MCF 10A (cell line): ENCODE measurements around the gene PROM1. TPM values are rescaled to one million over a fixed set of nuclear protein-coding genes. Genes with fewer than 3 reads are reported as not detected.

ENCODE experiments used
- BruUV-seq: library from RNA; stranded (reverse); fragments of 400-500 nt; replicated peaks from 2 replicates; lab custom pipeline; 2021; lab: Mats Ljungman, UMichigan
- CTCF ChIA-PET: fragments of 300-600 bp; sonication (Branson Sonifier 250); formaldehyde crosslinking; extraction: SDS; loops from one replicate; lab custom pipeline; 2021; ENCODE audit warnings: antibody characterized with exemption, inconsistent platforms; lab: Yijun Ruan, JAX
- POLR2A ChIA-PET: fragments of 300-600, 350-650 bp; sonication (Branson Sonifier 250); formaldehyde crosslinking; extraction: SDS; loops from one replicate; lab custom pipeline; 2020; ENCODE audit warnings: antibody characterized with exemption, inconsistent platforms; lab: Yijun Ruan, JAX
- DNase-seq: peaks from one replicate; pipeline ENCODE4 v3.0.0-alpha.2; 2018; ENCODE audit not compliant: unreplicated experiment
- H3K27ac Mint-ChIP-seq: one replicate; pipeline ENCODE4 v1.8.0; 2022; ENCODE audit warnings: mild to moderate bottlenecking, low read depth, mixed read lengths; ENCODE audit not compliant: unreplicated experiment
- H3K27me3 Mint-ChIP-seq: one replicate; pipeline ENCODE4 v1.8.0; 2022; ENCODE audit warnings: mixed read lengths; ENCODE audit not compliant: insufficient read depth, unreplicated experiment
- H3K36me3 Mint-ChIP-seq: one replicate; pipeline ENCODE4 v1.8.0; 2022; ENCODE audit warnings: mild to moderate bottlenecking, moderate library complexity, mixed read lengths; ENCODE audit not compliant: insufficient read depth, unreplicated experiment
- H3K4me1 Mint-ChIP-seq: one replicate; pipeline ENCODE4 v1.8.0; 2022; ENCODE audit warnings: mixed read lengths; ENCODE audit not compliant: insufficient read depth, unreplicated experiment
- H3K4me3 Mint-ChIP-seq: one replicate; pipeline ENCODE4 v1.8.0; 2022; ENCODE audit warnings: mild to moderate bottlenecking, moderate library complexity, mixed read lengths; ENCODE audit not compliant: unreplicated experiment
- H3K9me3 Mint-ChIP-seq: one replicate; pipeline ENCODE4 v1.8.0; 2022; ENCODE audit warnings: mixed read lengths; ENCODE audit not compliant: unreplicated experiment
- CTCF ChIP-seq: fragments of 200-600 bp; IDR thresholded peaks from one replicate; pipeline ENCODE4 v1.8.0; 2022; ENCODE audit warnings: antibody characterized with exemption, mild to moderate bottlenecking; ENCODE audit not compliant: unreplicated experiment
- intact Hi-C: fragments of 100-400 bp; cut with micrococcal nuclease; formaldehyde crosslinking; loops from 2 replicates; pipeline ENCODE4 v1.14.1; 2022
- total RNA-seq: library from RNA; stranded (reverse); gene quantifications from 2 replicates; pipeline ENCODE4 v1.2.3, GENCODE V29; 2022

Gene PROM1
- total RNA-seq, 1 experiment from 2014 or later, result not detected

DNA sequence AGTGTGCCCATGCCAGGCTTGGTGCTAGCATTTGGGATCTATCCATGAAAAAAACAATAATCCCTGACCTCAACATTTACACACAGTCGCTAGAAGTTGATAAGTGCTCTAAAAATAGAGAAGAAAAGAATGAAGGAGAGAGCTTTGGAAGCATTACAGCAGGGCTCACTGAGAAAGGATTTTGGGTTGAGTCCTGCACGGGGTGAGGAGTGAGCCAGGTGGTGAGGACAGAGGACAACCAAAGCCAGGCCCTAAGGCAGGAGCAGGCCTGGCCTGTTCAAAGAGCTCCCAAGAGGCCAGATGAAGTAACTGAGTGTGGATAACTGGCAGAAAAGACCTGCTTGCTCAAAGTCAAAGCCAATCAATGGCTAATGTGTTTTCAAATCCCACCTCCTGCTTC lies 20.7 kb upstream of the PROM1 start:
- H3K4me1 Mint-ChIP-seq, result no peaks in the 10 kb centered on the region
- TF ChIP-seq CTCF, result no peak
- CTCF ChIA-PET, result no interaction called here
- intact Hi-C loops, result no loop called here
- POLR2A ChIA-PET, result no interaction called here
- no peak overlapping the region for H3K27ac Mint-ChIP-seq
- no peaks in the 10 kb centered on the region for H3K9me3 Mint-ChIP-seq
- H3K36me3 Mint-ChIP-seq, result no peaks in the 10 kb centered on the region
- H3K27me3 Mint-ChIP-seq, result peaks cover 59% of the 10 kb centered on the region
- no TSS peak for BruUV-seq
- H3K4me3 Mint-ChIP-seq, result no peak overlapping the region
- DNase-seq, result no peak

- Mint-ChIP-seq H3K4me3 (no peak overlapping the region), H3K36me3 (no peaks in the 10 kb centered on the region)
These were observed 18.5 kb upstream of the PROM1 start for GRCh38 chr4:16102356-16102755.

GRCh38 chr4:16100833-16101232 lies 17.0 kb upstream of the PROM1 start:
- ChIA-PET CTCF (interaction anchor here (0.8 kb wide), 1 partner anchor 74 kb away, joined by 3 read pairs; no protein-coding TSS in a partner anchor), POLR2A (no interaction called here)
- Mint-ChIP-seq H3K27ac (no peak overlapping the region), H3K9me3 (no peaks in the 10 kb centered on the region), H3K27me3 (peaks cover 73% of the 10 kb centered on the region), H3K36me3 (no peaks in the 10 kb centered on the region), H3K4me1 (no peaks in the 10 kb centered on the region), H3K4me3 (no peak overlapping the region)
- no peak for TF ChIP-seq CTCF
- DNase-seq, result no peak
- intact Hi-C loops, result no loop called here
- no TSS peak for BruUV-seq

More at GRCh38 chr4:16102356-16102755, 18.5 kb upstream of the PROM1 start:
- H3K4me1 Mint-ChIP-seq, result no peaks in the 10 kb centered on the region
- CTCF ChIA-PET, result interaction anchor here (1.0 kb wide), 1 partner anchor 396 kb away, joined by 4 read pairs; no protein-coding TSS in a partner anchor
- intact Hi-C loops, result no loop called here
- POLR2A ChIA-PET, result no interaction called here
- DNase-seq, result no peak
- TF ChIP-seq CTCF, result no peak
- no peaks in the 10 kb centered on the region for H3K9me3 Mint-ChIP-seq
- H3K27me3 Mint-ChIP-seq, result peaks cover 64% of the 10 kb centered on the region
- H3K27ac Mint-ChIP-seq, result no peak overlapping the region
- BruUV-seq, result no TSS peak

GRCh38 chr4:16092682-16093319 lies 9.0 kb upstream of the PROM1 start:
- intact Hi-C loops, result no loop called here
- TF ChIP-seq CTCF, result no peak
- Mint-ChIP-seq H3K4me3 (no peak overlapping the region), H3K4me1 (no peaks in the 10 kb centered on the region), H3K36me3 (no peaks in the 10 kb centered on the region), H3K27me3 (peaks cover 100% of the 10 kb centered on the region), H3K27ac (no peak overlapping the region), H3K9me3 (no peaks in the 10 kb centered on the region)
- ChIA-PET POLR2A (no interaction called here), CTCF (no interaction called here)
- no peak for DNase-seq
- no TSS peak for BruUV-seq
